ENCODE data around the gene LHB.

LHB gene

DNA sequence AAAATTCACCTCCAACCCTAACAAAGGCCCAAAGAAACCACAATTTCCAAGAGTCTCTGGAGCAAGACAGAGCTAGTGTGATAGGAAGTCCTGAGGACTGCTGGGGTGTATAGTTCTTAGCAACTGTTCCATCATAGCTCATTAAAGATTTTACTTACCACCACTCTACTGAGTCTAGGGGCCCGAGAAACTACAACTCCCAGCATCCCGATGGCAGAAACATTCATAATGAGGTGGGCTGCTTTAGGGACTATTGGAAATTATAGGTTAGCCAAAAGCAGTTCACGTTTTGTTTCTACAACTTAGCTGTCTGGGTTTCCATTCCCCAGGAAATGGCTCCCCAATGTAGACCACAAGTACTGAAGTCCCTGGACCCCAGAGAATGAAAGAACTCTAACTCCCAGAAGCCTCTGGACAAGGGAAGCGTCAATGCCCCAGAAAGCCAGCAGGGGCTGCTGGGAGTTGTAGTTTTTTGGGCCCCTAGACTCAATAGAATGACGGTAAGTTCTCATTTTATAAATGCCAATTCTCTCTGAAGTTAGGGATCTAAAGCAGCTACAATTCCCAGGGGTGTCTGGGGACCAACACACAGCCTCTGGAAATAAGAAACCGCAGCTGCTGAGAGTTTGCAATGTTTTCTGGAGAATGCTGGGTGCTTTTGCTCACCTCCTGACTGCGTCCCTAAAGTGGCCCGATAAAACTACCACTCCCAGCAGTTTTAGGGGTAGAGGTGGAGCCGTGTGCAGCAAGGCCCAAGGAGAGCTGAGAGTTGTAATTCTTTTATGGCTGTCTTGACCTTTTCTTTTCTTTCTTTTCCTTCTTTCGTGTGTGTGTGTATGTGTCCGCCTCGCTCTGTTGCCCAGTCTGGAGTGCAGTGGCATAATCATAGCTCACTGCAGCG is 40.7 kb downstream of the LHB start:
- DNase-seq (ENCODE audit: low read depth) = no peak

DNA sequence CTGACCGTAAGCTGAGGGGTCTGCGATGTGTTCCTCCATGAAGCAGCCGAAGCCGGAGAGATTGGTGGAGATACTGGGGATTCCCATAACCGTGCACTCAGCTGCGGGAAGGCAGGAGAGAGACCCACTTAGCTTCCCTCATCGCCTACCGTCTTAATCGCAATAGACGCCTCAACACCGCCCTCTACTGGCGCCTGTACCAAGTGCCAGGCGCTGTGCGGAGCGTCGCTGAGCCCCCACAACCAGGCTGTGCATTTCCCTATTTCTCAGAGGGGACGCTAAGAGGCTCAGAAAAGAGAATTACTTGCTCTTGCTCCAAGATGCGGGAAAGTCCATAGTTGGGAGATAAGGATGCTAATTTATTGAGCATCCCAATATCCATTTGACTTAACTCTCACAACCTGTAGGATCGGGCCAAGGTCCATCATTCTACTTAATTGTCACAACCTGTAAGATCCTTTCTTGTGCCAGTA is 45.9 kb downstream of the LHB start:
- DNase-seq (ENCODE audit: low read depth) = peak; percentile 56

DNA sequence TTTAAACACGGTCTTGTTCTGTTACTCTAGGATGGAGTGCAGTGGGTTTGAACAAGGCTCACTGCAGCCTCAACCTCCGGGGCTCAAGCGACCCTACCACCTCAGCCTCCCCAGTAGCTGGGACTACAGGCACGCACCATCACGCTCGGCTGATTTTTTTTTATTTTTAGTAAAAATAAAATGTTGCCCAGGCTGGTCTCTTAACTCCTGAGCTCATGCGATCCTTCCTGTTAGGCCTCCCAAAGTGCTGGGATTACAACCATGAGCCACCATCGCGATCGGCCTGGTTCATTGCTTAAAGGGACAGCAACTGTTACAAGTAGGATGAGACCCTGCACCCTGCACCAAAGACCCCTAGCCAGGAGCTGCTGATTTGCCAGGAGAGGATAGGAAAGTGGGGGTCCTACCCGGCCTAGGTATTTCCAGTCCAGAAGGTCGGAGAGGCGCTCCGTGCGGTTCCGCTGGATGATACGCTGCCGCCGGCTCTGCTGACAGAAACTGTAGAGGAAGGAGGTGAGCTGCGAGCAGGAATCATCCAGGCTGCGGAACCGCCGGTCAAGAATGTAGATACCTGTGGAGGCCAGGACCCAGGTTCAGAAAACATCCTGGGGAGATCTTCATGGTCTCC is 46.6 kb downstream of the LHB start:
- no peak for DNase-seq (ENCODE audit: low read depth)

DNA sequence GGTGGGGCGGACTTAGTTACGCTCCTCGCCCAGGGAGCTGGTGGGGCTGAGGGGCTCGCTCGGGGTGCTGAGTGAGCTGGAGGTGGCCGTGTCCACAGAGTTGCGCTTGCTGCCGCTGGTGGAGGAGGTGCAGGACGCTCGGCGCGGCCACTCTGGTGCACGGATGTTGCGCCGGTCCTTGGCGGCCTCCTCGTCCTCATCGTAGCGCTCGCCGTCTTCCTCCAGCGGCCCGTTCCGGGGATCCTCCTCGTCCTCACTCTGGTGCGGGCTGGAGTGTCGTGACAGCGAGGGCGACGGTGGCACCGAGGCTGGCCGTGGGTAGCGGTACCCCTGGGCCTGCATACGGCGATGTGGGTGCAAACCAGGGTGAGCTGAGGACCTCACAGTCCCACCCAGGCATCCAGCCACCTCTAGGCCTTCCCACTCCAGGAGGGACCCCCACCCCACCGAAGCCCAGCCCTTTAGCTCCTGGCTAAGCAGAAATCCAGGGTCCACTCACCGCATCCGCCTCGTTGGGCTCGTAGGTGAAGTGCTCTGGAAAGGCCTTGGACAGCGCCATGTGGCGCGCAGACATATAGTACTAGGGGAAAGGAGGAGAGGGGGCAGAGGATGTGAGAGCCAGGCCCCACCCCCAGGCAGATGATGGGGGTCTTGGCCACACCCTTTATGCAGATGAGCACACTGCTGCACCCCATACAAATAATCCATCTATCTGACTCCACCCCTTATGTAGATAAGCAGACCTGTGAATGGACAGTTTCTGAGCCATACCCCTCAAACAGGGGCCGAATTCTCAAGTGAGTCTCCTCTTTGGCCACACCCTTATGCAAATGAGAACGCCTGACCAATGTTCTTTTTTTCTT is 47.4 kb downstream of the LHB start:
- no peak for DNase-seq (ENCODE audit: low read depth)

- DNase-seq (ENCODE audit: low read depth) = no peak
Observed at GRCh38 chr19:48968813-48969218, 48.1 kb downstream of the LHB start.

DNA sequence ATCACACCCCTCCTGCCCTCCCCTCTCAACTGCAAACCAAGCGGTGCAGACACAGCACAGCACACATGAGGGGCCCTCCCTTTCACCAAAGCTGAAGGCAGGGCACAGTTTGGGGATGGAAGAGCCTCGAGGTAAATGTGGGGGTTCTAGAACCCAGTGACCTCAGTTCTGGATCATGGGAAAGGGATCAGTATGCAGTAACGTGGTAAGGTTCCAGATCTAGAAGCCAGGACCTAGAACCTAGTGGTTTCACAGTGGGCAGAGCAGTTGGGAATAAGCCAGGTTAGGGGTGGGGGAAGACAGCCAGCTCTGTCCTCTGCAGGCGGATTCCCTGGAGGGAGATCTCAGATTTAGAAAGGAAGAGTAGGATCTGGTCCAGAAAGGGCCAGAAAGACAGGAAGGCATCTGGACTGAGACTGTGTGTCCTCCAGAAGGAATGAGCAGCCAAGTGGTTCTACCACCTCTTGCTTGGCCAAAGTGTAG is 48.7 kb downstream of the LHB start:
- no peak for DNase-seq (ENCODE audit: low read depth)

DNA sequence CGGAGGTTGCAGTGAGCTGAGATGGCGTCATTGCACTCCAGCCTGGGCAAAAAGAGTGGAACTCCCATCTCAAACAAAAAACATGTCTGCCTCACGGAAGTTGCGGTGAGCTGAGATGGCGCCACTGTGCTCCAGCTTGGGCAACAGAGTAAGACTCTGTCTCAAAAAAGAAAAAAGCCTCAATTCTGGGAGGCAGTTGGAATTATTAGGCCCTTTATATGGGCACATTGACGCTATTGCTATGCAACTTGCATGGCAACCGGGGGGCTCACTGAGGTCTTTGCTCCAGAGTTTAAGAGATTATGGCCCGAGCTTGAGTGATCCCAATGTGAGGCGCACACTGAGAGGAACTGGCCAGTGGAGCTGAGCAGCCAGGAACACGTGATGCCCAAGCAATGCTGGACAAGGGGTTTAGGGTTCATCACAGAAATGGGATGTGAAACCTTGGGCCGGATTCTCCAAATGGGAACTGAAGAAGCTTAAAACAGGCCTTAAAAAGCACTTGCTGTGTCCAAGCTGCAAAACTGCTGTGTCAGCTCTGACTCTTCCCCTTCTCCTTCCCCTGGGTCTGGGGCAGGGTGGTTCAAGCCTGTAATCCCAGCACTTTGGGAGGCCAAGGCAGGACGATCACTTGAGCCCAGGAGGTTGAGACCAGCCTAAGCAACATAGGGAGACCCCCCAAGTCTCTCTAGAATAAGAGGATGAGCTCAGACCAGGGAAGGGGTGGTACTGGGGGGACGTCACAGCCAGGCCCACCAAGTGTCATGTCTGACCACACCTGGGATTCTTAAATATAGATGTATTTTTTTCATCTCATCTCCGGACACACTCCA is 49.3 kb downstream of the LHB start:
- DNase-seq (ENCODE audit: low read depth) = no peak

DNA sequence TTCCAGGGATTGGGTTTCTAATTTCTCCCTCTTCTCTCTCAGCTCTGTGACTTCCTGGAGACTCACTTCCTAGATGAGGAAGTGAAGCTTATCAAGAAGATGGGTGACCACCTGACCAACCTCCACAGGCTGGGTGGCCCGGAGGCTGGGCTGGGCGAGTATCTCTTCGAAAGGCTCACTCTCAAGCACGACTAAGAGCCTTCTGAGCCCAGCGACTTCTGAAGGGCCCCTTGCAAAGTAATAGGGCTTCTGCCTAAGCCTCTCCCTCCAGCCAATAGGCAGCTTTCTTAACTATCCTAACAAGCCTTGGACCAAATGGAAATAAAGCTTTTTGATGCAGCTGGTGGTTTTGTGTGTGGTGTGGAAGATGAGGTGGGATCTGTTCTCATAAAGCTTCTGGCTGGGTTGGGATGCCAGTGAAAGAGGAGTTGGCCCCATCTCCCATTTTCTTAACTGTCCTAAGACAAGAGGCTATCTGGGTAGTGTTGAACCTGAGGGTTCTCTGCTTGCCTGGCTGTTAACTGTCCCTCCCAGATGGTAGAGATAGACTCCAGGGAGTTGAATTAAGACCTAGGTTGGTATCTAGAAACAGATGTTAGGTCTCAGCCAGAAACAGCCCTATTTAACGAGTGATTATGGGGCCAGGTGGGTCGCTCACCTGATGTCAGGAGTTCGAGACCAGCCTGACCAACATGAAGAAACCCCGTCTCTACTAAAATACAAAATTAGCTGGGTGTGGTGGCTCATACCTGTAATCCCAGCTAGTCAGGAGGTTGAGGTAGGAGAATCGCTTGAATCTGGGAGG is 50.1 kb downstream of the LHB start:
- DNase-seq (ENCODE audit: low read depth) = no peak
